Measurements from ENCODE around the gene SRRM3. TPM values are rescaled to one million over a fixed set of nuclear protein-coding genes. Genes with fewer than 3 reads are reported as not detected.

SRRM3 gene
- total and polyA plus RNA-seq, 2 experiments from 2014 or later = 8.6 to 13.8 TPM

DNA sequence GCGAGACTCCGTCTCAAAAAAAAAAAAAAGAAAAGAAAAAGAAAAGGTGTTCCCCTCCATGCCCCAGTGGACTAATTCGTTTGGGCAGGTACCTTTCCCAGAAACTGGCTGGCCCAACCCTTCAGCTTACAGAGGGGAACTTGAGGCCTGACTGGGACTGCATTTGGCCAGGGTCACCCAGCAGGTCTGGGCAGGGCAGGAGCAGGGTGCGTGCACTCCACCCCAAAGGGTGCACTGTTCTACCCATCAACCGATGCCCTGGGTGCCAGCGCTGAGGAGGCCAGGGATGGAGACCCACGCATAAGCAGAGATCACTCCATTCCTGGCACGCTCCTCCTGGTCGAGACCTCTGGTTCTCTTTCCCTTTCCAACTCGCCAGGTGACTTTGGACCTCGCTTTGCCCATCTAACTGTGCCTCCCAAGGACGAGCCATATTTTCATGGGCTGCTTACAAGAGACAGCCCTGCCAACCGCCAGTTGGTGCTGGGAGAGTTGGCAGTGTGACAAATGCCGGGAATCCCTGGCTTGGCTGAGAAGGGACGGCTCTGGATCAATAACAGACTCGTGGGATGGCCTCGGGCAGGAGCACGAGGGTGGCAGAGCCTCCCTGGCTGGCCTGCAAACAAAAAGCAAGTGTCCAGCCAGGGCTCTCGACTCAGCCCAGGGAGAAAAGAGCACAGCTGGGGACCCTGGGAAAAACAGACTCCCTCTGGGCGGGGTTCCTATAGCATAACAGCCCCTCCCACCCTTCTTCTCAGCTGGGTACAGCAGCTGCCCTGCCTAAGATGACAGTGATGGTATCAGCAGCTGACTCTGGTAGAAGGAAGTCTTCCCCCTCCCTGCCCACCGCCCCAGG lies 108.6 kb downstream of the SRRM3 start:
- Mint-ChIP-seq H3K4me1 (peaks cover 6% of the 10 kb centered on the region; the same call in 2 of the 3 replicates), H3K27me3 (ENCODE audit: insufficient read depth, low read depth, poor library complexity) (peaks cover 7% of the 10 kb centered on the region), H3K4me3 (no peak overlapping the region), H3K36me3 (ENCODE audit: low read depth) (no peaks in the 10 kb centered on the region), H3K27ac (no peak overlapping the region), H3K9me3 (peaks cover 8% of the 10 kb centered on the region)
- no peak overlapping the region for H3K27ac ChIP-seq (ENCODE audit: low read depth)
- no peaks in the 10 kb centered on the region for H3K27me3 ChIP-seq (ENCODE audit: insufficient read depth)
- H3K79me2 ChIP-seq (replicated peaks; ENCODE audit: insufficient read depth) = no peaks in the 10 kb centered on the region
- H3K4me3 ChIP-seq = no peak overlapping the region
- no peaks in the 10 kb centered on the region for H3F3A ChIP-seq (replicated peaks; ENCODE audit: low read depth)
- no peaks in the 10 kb centered on the region for H4K20me1 ChIP-seq (replicated peaks; ENCODE audit: insufficient read depth)
- no peaks in the 10 kb centered on the region for H3K36me3 ChIP-seq (ENCODE audit: insufficient read depth)
- H3K9me2 ChIP-seq (ENCODE audit: insufficient read depth) = no peaks in the 10 kb centered on the region
- no peak overlapping the region for H2AFZ ChIP-seq
- no peak overlapping the region for H3K4me2 ChIP-seq
- H3K4me1 ChIP-seq (ENCODE audit: insufficient read depth) = peaks cover 12% of the 10 kb centered on the region; the same call in 1 of the 2 replicates
- DNase-seq (ENCODE audit: low spot score) (no peak), ATAC-seq (no peak)
- no peak for TF ChIP-seq STAT1 (IDR thresholded peaks at IDR 0.05; ENCODE audit: unreplicated experiment)
- no peak for TF ChIP-seq EZH2phosphoT487 (IDR thresholded peaks at IDR 0.05; ENCODE audit: unreplicated experiment)
- no peak for TF ChIP-seq ZNF331 (CRISPR knock-in tag; IDR thresholded peaks at IDR 0.05; ENCODE audit: low read depth)
- TF ChIP-seq NANOG (IDR thresholded peaks at IDR 0.05; ENCODE audit: borderline replicate concordance) = no peak
- no peak for TF ChIP-seq REST (IDR thresholded peaks at IDR 0.05; ENCODE audit: unreplicated experiment)
- no peak for TF ChIP-seq EZH2 (IDR thresholded peaks at IDR 0.05; ENCODE audit: low read depth, unreplicated experiment)
- TF ChIP-seq ETS1 (IDR thresholded peaks at IDR 0.05) = no peak
- TF ChIP-seq CREB1 (CRISPR knock-in tag; IDR thresholded peaks at IDR 0.05; ENCODE audit: low read depth) = no peak
- no peak for TF ChIP-seq ZNF114 (CRISPR knock-in tag; IDR thresholded peaks at IDR 0.05)
- TF ChIP-seq, protein P1, sequence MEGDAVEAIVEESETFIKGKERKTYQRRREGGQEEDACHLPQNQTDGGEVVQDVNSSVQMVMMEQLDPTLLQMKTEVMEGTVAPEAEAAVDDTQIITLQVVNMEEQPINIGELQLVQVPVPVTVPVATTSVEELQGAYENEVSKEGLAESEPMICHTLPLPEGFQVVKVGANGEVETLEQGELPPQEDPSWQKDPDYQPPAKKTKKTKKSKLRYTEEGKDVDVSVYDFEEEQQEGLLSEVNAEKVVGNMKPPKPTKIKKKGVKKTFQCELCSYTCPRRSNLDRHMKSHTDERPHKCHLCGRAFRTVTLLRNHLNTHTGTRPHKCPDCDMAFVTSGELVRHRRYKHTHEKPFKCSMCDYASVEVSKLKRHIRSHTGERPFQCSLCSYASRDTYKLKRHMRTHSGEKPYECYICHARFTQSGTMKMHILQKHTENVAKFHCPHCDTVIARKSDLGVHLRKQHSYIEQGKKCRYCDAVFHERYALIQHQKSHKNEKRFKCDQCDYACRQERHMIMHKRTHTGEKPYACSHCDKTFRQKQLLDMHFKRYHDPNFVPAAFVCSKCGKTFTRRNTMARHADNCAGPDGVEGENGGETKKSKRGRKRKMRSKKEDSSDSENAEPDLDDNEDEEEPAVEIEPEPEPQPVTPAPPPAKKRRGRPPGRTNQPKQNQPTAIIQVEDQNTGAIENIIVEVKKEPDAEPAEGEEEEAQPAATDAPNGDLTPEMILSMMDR (conservative IDR thresholded peaks at IDR 0.05; ENCODE audit: low read depth in 2 of 2) = no peak
- TF ChIP-seq JUNB (IDR thresholded peaks at IDR 0.05; ENCODE audit: unreplicated experiment) = no peak
- TF ChIP-seq POLR2AphosphoS5 (IDR thresholded peaks at IDR 0.05; ENCODE audit: low read depth) = no peak
- TF ChIP-seq ZNF462 (CRISPR knock-in tag; IDR thresholded peaks at IDR 0.05) = no peak

Data from GM23338 (cell line).